Stimulated activated CD4-positive, alpha-beta T cell treated with anti-CD3 and anti-CD28 coated beads, Interleukin-4, amount 100 ng/mL, for 1 hour (primary cell): ENCODE measurements around the gene TTLL10.
A peak's percentile ranks its signal among the peaks of the same experiment; 100 is the strongest.

Experiments used
- DNase-seq: peaks from one replicate; pipeline ENCODE4 v3.0.0-alpha.2; 2020

The TTLL10 gene

DNA sequence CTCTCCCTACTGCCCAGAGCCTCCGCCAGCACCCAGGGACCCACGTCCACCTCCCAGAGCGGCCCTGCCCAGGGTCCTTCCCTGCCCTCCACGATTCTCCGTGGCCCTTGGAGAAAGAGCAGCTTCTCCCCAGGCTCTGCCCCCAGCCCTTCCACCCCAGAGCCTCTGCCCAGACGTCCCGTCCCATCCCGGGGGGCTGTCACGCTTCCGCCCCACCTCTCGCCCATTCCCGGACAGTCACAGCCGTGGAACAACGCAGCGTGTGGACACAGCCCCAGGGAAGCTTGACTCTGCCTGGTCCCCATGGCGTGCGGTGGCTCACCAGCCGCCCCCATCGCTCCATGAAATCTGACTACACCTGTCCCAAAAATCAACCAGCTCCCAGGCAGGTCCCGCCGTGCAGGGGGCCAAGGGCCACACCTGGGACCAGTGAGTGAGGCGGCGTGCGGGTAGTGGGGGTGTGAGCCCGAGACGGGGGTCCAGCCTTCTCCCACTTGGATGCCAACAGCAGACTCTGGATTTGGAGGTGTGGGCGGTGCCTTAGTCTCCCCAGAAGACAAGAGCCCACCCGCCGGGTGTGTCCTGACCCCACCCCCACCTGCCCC, 12.5 kb upstream of the TTLL10 start:
- no peak for DNase-seq

DNA sequence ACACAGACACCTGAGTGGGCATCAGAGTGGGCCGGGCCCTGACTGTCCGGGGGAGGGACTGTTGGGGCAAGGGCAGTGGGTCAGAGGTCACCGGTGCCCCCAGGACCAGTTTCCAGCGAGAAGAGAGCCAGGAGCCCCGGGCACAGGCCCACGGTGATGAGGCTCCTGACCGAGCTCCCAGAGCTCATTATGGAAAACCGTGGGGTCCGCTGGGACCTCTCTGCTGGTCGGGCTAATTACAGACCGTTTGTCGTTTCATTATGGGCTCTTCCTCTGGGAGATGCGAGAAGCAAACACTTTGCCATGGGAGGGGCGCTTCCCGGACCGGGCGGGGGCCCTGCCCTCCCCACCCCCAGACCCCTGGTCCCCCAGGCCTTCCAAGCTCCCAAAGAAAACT, 12.0 kb upstream of the TTLL10 start:
- no peak for DNase-seq

DNA sequence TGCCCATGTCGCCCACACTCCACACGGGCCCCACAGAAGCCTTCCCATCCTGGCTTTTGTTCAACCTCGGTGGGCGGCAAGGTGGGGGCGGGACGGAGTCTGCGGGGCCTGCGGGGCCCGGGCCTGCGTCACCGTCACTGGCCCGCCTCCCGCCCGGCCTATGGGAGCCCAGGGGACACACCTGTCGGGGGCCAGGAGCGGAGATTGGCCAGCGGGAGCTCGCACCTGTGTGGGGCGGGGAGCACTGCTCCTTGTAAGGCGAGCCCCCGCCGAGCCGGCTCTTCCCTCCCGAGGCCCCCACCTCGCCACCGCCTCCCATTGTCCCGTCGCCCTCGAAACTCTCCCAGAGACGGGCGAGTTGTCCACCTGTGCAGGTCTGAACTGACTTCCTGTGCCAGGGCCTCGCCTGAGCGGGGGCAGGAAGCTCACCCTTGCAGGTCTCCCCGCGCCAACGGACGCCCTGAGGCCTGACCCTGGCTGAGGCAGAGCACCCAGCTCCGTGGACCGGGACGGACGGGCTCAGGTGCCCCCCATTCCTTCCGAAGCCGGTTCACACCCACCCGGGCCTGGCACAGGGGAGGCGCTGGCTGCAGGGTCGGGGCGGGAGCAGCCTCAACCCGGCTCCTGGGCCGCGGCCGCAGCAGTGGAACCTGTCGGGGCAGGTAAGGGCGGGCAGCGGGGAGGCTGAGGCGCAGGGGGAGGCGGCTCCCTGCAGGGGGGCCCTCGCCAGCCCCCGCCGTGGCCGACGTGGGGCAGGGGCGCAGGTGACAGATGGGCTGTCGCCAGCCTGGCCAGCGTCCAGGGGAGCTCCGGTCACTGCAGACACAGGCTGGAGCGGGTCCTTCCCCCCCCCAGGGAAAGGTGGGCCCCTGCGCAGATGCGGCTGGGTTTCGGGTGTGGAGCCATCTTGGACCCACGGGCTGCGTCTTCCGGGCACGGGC, 10.8 kb upstream of the TTLL10 start:
- no peak for DNase-seq

DNA sequence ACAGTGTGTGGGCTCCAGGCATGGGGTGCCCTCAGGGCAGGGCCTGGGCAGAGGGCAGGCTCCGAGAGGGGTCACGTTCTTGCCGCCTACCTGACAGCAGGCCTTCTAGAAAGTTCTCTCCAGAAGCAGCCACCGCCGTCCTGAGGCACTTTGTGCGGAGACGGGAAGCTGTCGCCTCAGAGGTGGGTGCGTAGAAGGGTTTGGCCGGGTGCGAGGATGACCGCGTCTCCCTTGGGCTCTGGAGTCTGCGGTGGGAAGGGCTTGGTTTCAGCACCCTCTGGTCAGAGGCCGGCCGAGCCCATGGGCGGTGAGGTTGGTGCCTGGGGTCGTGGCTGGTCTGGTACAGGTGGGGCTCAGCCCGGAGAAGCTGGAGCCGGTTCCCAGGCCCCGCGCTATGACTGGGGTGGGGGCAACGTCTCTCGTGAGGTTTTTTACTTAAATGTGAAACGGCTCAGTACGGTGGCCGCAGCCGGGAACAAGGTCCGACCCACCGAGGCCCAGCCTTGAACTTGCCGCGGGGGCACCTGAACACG, 10.1 kb upstream of the TTLL10 start:
- no peak for DNase-seq

DNA sequence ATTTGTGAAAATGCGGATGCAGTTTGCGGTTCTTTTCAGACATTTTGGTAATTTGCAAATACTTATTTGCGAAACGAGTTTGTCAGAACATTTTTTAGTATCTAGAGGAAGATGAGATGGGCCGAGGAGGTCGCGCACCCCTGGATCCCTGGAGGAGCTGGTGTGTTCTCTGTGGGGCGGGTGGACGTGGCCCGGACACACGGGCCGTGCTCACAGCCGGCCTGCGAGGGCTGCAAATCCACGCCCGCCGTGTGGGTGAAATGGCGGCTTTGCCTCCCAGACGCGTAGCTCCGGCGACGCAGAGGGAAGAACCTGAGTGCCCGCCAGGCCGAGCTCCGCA, 9.3 kb upstream of the TTLL10 start:
- DNase-seq: no peak

DNA sequence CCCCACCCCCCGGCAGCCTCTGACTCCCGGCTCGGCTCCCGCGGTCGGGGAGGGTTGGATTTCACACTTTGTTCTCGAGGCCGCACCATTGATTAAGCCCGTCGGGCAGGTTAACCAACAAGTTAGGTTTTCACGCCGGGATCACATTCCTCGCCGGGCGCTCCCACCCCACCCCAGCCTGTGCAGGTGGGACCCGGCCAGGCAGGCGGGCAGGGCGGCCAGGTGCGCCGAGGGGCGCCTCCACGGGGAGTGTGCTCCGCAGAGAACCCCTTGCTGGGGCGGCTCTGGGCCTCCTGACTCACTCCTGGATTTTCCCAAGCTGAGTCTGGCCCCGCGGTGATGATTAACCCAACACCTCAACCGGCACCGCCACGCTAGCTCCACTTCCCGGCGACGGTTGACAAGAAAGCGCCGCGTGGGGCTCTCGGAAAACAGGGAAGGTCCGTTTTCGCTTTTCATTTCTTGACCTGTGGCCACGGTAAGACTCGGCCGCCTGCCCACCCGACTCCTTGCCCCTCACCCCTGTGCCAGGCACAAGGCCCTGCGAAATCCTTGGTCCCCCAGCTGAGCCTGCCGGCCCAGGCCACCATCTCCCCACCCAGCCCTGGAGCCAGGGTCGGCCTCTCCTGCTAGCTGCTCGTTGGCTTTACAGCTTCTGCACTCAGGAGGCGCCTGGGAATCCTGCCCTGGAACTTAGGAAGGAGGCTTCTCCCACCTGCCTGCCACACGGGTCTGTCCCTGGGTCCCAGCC, 8.8 kb upstream of the TTLL10 start:
- DNase-seq: no peak

DNA sequence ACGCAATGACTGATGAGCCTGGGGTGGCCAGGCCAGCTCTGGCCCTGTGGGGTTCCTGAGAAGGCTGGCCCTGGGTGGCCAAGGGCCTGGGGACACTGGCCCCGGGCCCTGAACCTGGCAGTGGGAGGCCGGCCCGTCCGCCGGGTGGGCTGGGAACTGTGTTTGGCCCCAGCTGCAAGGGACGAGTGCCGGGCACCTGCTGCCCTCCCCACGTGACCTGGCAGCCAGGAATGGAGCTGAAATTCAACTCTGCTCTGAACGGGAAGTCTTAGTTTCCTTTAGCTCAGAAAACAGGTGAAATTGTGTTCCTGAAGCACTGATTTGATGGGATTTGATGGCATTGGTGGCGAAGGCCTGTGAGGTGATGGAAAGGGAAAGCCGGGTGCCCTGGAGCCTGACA, 8.2 kb upstream of the TTLL10 start:
- no peak for DNase-seq

DNA sequence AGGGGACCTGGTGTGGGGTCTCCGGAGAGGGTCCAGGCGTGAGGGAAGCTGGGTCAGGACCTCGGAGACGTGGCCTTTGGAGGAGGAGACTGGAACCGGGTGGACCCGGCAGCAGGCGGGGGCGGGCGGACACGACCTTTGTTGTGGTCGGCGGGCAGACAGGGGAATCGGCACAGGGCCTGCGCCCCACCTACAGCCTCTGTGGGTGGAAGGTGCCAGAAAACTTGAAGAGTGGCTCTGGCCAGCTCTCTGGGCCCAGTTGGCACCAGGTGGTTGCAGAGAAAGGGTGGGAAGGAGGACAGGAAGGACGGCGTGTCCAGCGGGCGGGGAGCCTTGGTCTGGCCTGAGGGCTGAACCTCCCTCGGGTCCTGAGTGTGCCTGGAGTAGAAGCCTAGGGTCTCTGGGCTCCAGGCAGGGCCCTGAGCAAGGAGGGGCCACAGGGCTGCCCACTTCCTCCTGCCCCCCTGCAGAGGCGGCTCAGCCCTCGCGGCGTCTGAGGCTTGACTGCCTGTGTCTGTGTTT, 7.7 kb upstream of the TTLL10 start:
- no peak for DNase-seq

DNA sequence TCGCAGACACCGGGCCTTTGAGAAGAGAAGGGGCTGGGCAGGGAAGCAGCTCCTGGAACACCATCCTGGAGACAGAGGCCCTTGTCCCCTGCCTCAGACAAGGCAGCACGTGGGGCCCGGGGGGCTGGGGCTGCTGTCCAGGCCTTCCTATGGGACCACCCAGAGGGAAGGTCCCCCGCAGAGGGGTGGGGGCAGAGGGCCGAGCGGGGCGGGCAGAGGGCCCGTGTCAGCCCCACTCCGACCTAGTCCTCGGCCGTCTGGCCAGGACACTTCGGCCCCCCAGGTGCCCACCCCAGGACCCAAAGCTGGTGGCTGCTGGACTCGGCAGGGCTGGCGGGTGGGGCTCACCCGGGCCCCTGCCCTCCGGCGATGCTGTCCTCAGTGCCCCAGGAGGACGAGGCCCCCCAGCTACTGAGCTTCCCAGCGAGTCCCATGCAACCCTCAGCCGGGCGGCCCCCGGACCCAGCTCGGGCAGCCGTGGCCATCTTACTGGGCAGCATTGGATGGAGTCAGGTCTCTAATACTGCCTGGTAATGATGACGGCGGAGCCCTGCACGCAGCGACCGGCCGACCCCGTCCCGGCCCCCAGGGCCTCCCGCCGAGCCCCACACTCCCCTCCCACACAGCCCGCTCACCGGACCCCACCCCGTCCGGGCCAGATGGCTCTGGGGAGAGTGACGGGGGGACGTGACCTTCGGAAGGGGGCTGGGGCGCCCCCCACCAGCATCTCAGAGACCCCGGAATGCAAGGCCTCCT, 6.9 kb upstream of the TTLL10 start:
- no peak for DNase-seq

DNA sequence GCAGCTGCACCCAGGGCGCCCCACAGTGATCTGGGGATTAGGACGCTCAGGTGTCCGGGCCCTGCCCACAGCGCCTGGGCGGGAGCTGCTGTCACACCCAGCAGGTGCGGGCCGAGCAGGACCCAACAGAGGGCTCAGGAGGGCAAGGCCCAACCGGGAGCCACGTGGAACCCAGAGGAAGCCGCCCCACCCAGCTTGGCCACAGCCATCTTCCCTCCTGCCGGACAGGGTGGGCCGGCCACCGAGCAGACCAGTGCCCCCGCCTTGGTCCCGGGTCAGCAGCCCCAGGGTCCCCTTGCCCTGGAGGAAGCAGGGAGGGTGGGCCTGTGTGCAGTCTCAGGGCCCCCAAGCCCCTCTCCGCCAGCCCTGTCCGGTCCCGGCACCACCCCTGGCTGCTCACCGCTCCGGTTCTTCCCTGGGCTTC, 6.3 kb upstream of the TTLL10 start:
- DNase-seq: no peak

DNA sequence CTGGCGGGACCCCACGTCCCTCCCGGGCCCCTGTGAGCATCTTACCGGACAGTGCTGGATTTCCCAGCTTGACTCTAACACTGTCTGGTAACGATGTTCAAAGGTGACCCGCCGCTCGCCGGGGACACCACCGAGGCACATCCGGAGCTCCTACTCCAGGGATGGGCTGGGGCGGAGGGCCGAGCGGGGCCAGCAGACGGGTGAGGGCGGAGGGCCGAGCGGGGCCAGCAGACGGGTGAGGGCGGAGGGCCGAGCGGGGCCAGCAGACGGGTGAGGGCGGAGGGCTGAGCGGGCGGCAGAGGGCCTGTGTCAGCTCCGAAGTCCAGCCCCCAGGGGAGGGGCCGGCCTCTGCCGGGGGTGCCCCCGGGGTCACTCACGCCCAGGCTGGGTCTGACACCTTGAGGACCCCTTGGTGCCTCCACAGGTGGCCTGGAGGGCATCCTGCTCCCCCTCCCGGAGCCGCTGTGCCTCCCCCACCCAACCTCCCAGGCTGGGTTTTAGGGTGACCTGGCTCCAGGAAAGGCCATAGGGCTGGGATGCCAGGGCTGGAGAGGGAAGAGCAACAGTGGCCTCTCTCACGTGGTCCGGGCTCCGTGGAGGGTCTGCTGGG, 5.7 kb upstream of the TTLL10 start:
- DNase-seq: no peak

DNA sequence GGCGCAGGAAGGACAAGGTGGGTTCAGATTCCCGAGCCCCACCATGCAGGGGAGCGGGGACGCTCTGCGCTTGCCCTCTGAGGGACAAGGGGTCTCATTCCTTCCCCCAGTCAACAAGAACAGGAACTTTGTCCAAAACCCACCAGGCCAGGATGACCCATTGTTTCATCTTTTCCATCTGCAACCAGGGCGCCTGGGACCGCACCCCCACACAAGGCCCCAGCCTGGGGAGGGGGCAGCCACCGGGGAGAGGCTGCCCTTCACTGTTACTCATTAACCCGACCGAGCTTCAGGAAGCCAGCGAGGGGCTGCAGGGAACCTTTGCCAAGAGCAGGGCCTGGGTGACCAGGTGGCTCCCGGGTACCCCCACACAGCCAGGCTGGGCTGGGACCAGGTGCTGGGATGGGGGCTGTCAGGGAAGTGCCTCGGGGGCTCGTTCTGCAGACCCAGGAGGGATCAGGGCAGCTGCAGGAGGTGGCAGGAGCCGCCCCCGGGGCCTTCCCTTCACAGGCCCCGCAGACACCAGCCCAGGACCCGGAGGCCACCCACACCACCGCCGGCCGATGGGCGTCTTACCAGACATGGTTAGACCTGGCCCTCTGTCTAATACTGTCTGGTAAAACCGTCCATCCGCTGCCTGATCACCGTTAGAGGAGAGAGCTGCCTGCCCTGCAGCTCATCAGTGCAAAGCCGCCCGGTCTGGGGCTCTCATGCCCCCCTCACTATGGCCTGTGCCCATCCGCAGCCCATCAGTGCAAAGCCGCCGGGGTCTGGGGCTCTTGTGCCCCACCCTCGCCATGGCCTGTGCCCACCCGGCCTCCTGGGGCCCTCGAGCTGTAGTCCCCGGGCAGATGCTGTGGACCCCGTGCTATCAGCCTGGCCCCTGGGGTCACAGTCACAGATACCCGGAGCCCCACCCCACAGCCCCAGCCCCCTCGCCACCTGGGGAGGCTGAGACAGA, 4.9 kb upstream of the TTLL10 start:
- DNase-seq: no peak

DNA sequence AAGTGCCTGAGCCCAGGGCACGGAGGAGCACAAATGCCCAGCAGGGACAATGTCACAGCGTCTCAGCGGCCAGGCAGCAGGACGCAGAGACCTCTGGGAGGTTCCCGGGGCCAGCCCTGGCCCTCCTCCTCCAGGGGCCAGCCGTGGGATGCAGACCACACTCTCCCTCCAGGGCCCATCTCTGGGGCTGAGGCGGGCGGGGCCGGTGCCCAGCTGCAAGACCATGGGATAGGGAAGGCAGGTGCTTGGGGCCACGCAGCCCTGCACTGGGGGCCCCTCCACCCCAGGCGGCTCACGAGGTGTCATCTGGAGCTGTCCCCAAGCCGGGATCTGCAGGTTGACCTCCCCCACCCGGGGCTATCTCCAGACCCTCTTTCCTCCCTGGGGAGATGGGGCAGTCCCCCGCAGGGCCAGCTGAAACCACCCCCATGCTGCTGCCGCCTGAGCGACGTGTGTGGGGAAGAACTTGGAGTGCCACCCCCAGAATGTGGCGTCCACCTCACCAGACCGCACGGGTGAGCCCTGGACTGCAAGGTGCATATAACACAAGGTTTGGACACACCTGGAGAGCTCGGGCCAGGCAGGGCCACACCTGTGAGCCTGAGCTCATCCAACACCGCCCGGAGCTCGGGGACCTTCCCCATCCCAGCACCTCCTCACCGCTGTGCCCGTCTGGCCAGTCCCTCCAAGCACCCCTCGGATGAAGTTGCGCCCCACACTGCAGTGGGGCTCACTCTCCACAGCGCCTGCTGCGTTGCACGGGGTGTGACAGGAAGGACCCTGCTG, 4.1 kb upstream of the TTLL10 start:
- DNase-seq: no peak

DNA sequence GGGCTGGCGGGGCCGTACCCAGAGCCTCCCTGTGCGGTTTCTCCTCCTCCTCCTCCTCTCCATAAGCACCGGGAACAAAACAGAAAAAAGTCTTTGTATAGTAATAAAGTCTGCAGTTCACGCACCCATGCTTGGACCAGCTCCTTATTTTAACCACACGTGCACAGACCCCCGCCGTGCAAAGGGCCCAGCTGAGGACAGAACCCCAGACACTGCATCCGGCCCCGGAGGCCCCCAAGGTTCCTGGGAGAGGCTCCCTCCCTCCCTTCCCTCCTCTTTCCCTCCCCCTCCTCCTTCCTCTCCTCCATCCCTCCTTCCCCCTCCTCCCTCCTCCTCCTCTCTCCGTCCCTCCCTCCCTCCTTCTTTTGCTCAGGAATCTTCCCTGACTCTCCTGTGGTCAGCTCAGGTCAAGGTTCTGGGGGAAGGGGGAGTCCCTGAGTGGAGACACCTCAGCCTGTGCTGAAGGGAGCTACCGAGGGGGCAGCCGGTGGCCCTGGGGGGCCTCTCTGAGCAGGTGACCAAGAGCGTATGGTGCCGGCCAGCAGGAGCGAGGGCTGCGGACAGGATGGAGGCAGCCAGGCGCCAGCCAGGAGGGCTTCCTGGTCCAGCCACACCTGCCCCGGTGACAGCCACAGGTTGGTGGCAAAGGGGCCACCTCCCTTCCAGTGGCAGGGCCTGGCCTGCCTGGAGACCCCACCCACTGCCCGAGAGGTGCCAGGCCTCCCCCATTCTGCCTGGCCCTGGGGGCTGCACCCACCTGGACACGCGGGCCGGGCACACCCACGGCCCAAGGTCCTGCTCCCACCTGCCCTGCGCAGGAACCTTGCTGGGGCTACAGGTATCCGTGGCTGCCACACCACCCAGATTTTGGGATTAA, 3.2 kb upstream of the TTLL10 start:
- no peak for DNase-seq

DNA sequence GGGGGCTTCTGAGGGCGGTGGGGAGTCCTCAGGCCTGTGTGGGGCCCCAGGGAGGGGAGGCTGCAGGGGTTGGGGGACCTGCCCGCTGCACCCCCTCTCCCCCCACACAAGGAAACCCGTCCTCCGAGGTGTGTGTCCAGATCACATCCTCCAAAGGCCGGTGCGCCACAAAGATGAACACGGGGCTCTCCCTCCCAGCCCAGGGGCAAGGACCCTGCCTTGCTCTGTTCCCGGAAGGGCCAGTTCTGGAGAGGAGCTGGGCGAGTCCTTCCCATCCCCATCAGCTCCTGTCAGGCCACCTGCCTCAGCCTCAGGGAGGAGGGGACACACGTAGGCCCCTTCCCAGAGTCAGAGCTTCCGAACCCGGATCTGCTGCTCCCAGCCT, 2.5 kb upstream of the TTLL10 start:
- DNase-seq: no peak

DNA sequence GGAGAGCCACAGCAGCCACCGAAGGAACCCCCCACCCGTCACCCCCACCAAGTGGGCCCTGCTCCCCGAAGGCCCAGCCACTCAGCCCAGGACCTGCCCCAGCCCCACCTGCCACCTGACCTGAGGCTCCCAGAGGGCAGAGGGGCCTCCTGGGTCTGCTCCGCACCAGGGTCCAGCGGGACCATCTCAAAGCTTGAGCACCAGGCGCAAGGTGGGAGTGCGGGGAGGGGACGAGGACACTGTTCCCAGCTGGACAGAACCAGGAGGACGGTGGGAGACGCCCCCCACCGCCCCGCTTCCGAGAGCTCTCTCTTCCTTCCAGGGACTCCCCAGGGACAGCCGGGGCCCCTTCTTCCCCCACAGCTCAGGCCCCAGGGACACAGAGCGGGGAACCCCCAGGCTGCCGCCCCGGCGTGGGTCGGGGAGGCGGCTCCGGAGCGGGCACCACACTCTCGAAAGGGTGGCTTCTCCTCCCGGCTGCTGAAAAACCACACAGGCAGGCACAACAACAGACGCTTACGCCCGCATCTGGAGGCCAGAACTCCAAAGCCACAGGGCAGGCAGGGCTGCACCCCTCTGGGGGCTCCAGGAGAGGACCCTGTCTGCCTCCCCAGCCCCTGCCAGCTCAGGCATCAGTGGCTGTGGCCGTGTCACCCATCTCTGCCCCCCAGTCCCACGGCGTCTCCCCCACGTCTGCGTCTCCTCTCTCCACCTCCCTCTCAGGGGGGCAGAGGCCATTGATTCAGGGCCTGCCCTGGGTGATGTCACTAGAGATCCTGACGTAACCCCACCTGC, 1.9 kb upstream of the TTLL10 start:
- peak; percentile 23 for DNase-seq

DNA sequence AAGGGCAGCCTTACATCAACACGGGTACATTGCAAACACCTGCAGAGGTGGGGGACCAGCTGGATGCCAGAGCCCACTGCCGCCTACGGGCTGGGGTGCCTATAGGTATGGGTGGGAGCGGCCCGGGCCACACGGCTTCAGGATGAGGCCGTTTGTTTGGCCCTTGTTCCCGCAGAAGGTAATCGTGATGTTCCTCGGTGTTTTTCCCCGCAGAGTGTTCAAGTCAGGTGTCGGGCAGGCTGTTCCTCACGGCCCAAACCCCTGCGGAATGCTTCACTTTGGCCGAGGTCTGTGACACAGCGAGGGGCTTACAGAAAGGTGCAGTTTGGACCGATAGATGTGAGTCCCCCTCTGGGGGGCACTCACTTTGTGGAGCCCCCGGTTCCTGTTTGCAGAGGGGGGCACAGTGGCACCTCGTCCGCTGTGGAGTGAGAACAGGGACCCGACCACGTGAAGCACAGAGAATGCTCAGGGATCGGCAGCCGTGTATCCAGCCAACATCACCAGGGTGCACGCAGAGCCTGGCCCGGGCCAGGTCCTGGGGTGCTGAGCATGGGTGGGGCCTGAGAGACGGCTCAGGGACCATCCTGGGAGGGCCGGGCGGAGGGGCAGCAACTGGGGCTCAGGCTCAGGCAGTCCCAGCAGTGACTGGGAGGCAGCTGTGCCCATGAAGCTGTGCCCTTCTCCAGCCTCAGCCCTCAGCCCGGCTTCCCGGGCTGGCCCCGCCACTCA, 453 bp upstream of the TTLL10 start:
- DNase-seq: no peak
